8988T (cell line): Measurements from ENCODE around the gene VDAC1.
"Not testable (repeated sequence)": the region's sequence is repeated elsewhere in the genome, so short reads cannot be mapped to it uniquely, and the experiment has no call there.

ENCODE experiments used
- DNase-seq: peaks from one replicate; pipeline ENCODE4 v3.0.0; 2011

VDAC1 gene

GRCh38 chr5:133963493-133964128 lies 41.2 kb downstream of the VDAC1 start:
- no peak for DNase-seq

GRCh38 chr5:133962801-133963476 lies 41.8 kb downstream of the VDAC1 start:
- no peak for DNase-seq

- DNase-seq, result no peak
These were observed 42.6 kb downstream of the VDAC1 start for GRCh38 chr5:133962131-133962530.

GRCh38 chr5:133959643-133960042 lies 45.1 kb downstream of the VDAC1 start:
- DNase-seq, result no peak

GRCh38 chr5:133957591-133957990 lies 47.2 kb downstream of the VDAC1 start:
- DNase-seq, result no peak

- no peak for DNase-seq
These were observed 47.7 kb downstream of the VDAC1 start for GRCh38 chr5:133957080-133957479.

GRCh38 chr5:133956196-133956595 lies 48.6 kb downstream of the VDAC1 start:
- DNase-seq, result not testable (repeated sequence)

GRCh38 chr5:133953568-133954145 lies 51.1 kb downstream of the VDAC1 start:
- DNase-seq, result no peak

GRCh38 chr5:133952729-133953567 lies 51.8 kb downstream of the VDAC1 start:
- DNase-seq, result no peak

GRCh38 chr5:133950821-133951612 lies 53.8 kb downstream of the VDAC1 start:
- no peak for DNase-seq

GRCh38 chr5:133948721-133949120 lies 56.1 kb downstream of the VDAC1 start:
- DNase-seq, result no peak

GRCh38 chr5:133947431-133947841 lies 57.3 kb downstream of the VDAC1 start:
- DNase-seq, result no peak

- no peak for DNase-seq
These were observed 59.2 kb downstream of the VDAC1 start for GRCh38 chr5:133945568-133945967.

GRCh38 chr5:133944263-133945185 lies 60.3 kb downstream of the VDAC1 start:
- DNase-seq, result peak; percentile 61

- no peak for DNase-seq
These were observed 61.3 kb downstream of the VDAC1 start for GRCh38 chr5:133943475-133943817.

- no peak for DNase-seq
These were observed 61.9 kb downstream of the VDAC1 start for GRCh38 chr5:133942614-133943474.

- no peak for DNase-seq
These were observed 63.1 kb downstream of the VDAC1 start for GRCh38 chr5:133941456-133942196.

- no peak for DNase-seq
These were observed 65.1 kb downstream of the VDAC1 start for GRCh38 chr5:133939668-133940067.

GRCh38 chr5:133938929-133939328 lies 65.8 kb downstream of the VDAC1 start:
- DNase-seq, result no peak
